Lung (tissue), 12 donors: ENCODE data around the gene CEP164. TPM values are rescaled to one million over a fixed set of nuclear protein-coding genes. Genes with fewer than 3 reads are reported as not detected.
"Not testable (repeated sequence)": the region's sequence is repeated elsewhere in the genome, so short reads cannot be mapped to it uniquely, and the experiment has no call there.

Source experiments
- ATAC-seq: fragments of 200-7000 bp; cut with Tn5 transposase; one replicate; pipeline ENCODE4 v1.9.1; 2020; ENCODE audit warnings: moderate number of reproducible peaks; ENCODE audit not compliant: insufficient read depth, low FRiP score
- DNase-seq, 3 donors: peaks; one replicate each; pipeline ENCODE4 v3.0.0-alpha.2; 2013 to 2017
- H3K27ac ChIP-seq, 2 donors: one replicate each; pipeline ENCODE4 v1.5.1; 2013; ENCODE audit warnings: mild to moderate bottlenecking in 2 of 2, moderate library complexity in 2 of 2, control low read depth in 1 of 2, inconsistent platforms in 1 of 2, low read depth in 1 of 2, low read length in 1 of 2
- H3K27me3 ChIP-seq, 3 donors: one replicate each; pipeline ENCODE4 v1.5.1; 2013; ENCODE audit warnings: low read length in 2 of 3; ENCODE audit not compliant: control insufficient read depth in 3 of 3, insufficient read depth in 3 of 3
- H3K36me3 ChIP-seq, 4 donors: one replicate each; pipeline ENCODE4 v1.5.1; 2013; ENCODE audit warnings: low read length in 4 of 4, mild to moderate bottlenecking in 1 of 4, moderate library complexity in 1 of 4; ENCODE audit not compliant: control insufficient read depth in 4 of 4, insufficient read depth in 4 of 4
- H3K4me1 ChIP-seq, 5 donors: one replicate each; pipeline ENCODE4 v1.5.1; 2013; ENCODE audit warnings: low read length in 5 of 5, mild to moderate bottlenecking in 2 of 5, moderate library complexity in 1 of 5; ENCODE audit not compliant: control insufficient read depth in 5 of 5, insufficient read depth in 5 of 5
- H3K4me3 ChIP-seq: one replicate; pipeline ENCODE4 v1.5.1; 2013; ENCODE audit warnings: mild to moderate bottlenecking, control low read depth, moderate library complexity
- H3K9ac ChIP-seq, 2 donors: one replicate each; pipeline ENCODE4 v1.5.1; 2013; ENCODE audit warnings: low read length in 2 of 2, control low read depth in 1 of 2; ENCODE audit not compliant: insufficient read depth in 1 of 2
- H3K9me3 ChIP-seq, 4 donors: one replicate each; pipeline ENCODE4 v1.5.1; 2013; ENCODE audit warnings: low read length in 3 of 4, mild to moderate bottlenecking in 1 of 4, moderate library complexity in 1 of 4; ENCODE audit not compliant: control insufficient read depth in 4 of 4, insufficient read depth in 3 of 4
- CTCF ChIP-seq: IDR thresholded peaks from 2 replicates; pipeline ENCODE4 v1.5.1; 2012; ENCODE audit warnings: mild to moderate bottlenecking; ENCODE audit errors: control extremely low read depth, extremely low read depth
- WGBS, 2 donors: extraction: QIAGEN DNeasy Blood & Tissue Kit; methylation state at CpG; one replicate each; pipeline ENCODE4 v1.1.7; 2013; 5-methylcytosine and 5-hydroxymethylcytosine counted together
- polyA plus RNA-seq, 2 donors: library from polyadenylated mRNA; stranded (reverse); fragments of 200-250 nt; gene quantifications; one replicate each; pipeline ENCODE4 v1.2.1, GENCODE V29; 2013
- total RNA-seq, 2 donors: library from RNA; depleted of rRNA in 1 of 2; stranded (reverse); fragments of >200 nt in 1 of 2; gene quantifications; one replicate each; pipeline ENCODE4 v1.2.1, GENCODE V29; 2014 to 2021
- donor health status: control.
- donor health status: control.
- donor health status: Bipolar disorder and iron deficiency.
- donor health status: healthy.
- donor health status: DM: yes; HTN: yes; CAD: no.

CEP164 gene
- total and polyA plus RNA-seq, 4 donors, result 12.0 to 36.1 (median 26.7) TPM

GRCh38 chr11:117316197-117316961, 11.3 kb upstream of the CEP164 start, which contains the start of gene BACE1:
TSS of gene BACE1 (minus strand) at chr11:117316256. CDS start at chr11:117315795, 461 bp downstream.
- H3K36me3 ChIP-seq, result no peaks in the 10 kb centered on the region
- H3K9ac ChIP-seq, result peak within 1 kb of the TSS; percentile 63 to 83
- peak within 1 kb of the TSS; percentile 48 to 49 for H3K27ac ChIP-seq
- ATAC-seq (peak; percentile 84), DNase-seq (peak; percentile 89 to 94 (median 92))
- peak within 1 kb of the TSS; percentile 87 for H3K4me3 ChIP-seq
- 11 to 14% methylated on average over 26 to 29 of the region's 29 CpGs for WGBS, 2 donors
- no peak for TF ChIP-seq CTCF
- no peaks in the 10 kb centered on the region for H3K27me3 ChIP-seq
- H3K4me1 ChIP-seq, result peaks cover 0 to 18% (median 8%) of the 10 kb centered on the region in 5 donors
- H3K9me3 ChIP-seq, result no peaks in the 10 kb centered on the region

GRCh38 chr11:117318738-117319137, 8.9 kb upstream of the CEP164 start:
- TF ChIP-seq CTCF, result no peak
- WGBS, 2 donors, result 84 to 90% methylated on average over 7 of the region's 7 CpGs
- Histone ChIP-seq H3K9ac (no peak overlapping the region), H3K27me3 (no peaks in the 10 kb centered on the region), H3K36me3 (no peaks in the 10 kb centered on the region), H3K4me1 (peaks cover 0 to 18% (median 8%) of the 10 kb centered on the region in 5 donors), H3K4me3 (no peak overlapping the region), H3K27ac (no peak overlapping the region), H3K9me3 (no peaks in the 10 kb centered on the region)
- no peak for ATAC-seq
- DNase-seq, result no peak

GRCh38 chr11:117319214-117319840, 8.3 kb upstream of the CEP164 start:
- Histone ChIP-seq H3K9ac (no peak overlapping the region), H3K9me3 (no peaks in the 10 kb centered on the region), H3K27ac (no peak overlapping the region), H3K27me3 (no peaks in the 10 kb centered on the region), H3K36me3 (no peaks in the 10 kb centered on the region), H3K4me1 (peaks cover 0 to 16% (median 8%) of the 10 kb centered on the region in 5 donors), H3K4me3 (no peak overlapping the region)
- 84 to 85% methylated on average over 5 of the region's 5 CpGs for WGBS, 2 donors
- no peak for ATAC-seq
- no peak for TF ChIP-seq CTCF
- no peak for DNase-seq

GRCh38 chr11:117327255-117327566, 443 bp upstream of the CEP164 start:
- H3K27me3 ChIP-seq, H3K9ac ChIP-seq, H3K36me3 ChIP-seq, H3K9me3 ChIP-seq, ATAC-seq, H3K4me1 ChIP-seq: not testable (repeated sequence)
- 7 to 12% methylated on average over 5 of the region's 5 CpGs for WGBS, 2 donors
- peak in 1 of 3 donors; percentile 16 for DNase-seq
- H3K4me3 ChIP-seq, result peak overlapping the region; percentile 62
- peak overlapping the region in 1 of 2 donors; percentile 93 for H3K27ac ChIP-seq
